ENCODE results near the gene SULT2A1. TPM values are rescaled to one million over a fixed set of nuclear protein-coding genes. Genes with fewer than 3 reads are reported as not detected.

The SULT2A1 gene
- total RNA-seq, 2 experiments from 2014 or later: not detected

GRCh38 chr19:47896773-47897172 is 10.7 kb upstream of the SULT2A1 start:
- no peaks in the 10 kb centered on the region for H3K9me2 ChIP-seq (ENCODE audit: insufficient read depth, low read length)
- no peak overlapping the region for H3K27ac ChIP-seq (ENCODE audit: low read depth, low read length, poor library complexity, severe bottlenecking)
- no peak overlapping the region for H2AFZ ChIP-seq (ENCODE audit: low read length)
- TF ChIP-seq EZH2phosphoT487 (IDR thresholded peaks at IDR 0.05; ENCODE audit: borderline replicate concordance, low read depth, low read length) (no peak), CTCF (conservative IDR thresholded peaks at IDR 0.05; ENCODE audit: low read length) (no peak)
- no peaks in the 10 kb centered on the region for H4K20me1 ChIP-seq (ENCODE audit: insufficient read depth, low read length)
- no peak overlapping the region for H3K4me3 ChIP-seq (ENCODE audit: low read depth, low read length, poor library complexity, severe bottlenecking)
- no TSS peak for BruUV-seq (replicated peaks)
- H3K79me2 ChIP-seq (ENCODE audit: insufficient read depth, low read depth, low read length): no peaks in the 10 kb centered on the region
- no peaks in the 10 kb centered on the region for H3K4me1 ChIP-seq (ENCODE audit: insufficient read depth, low read length, poor library complexity, severe bottlenecking)
- ChIA-PET CTCF (ENCODE audit: unreplicated experiment) (no interaction called here), POLR2A (no interaction called here)
- DNase-seq (ENCODE audit: low spot score): no peak
- intact Hi-C loops (cut with micrococcal nuclease; ENCODE audit: unreplicated experiment): no loop called here
- no peaks in the 10 kb centered on the region for H3K36me3 ChIP-seq (ENCODE audit: insufficient read depth, low read length)
- no peak overlapping the region for H3K4me2 ChIP-seq (ENCODE audit: low read length)
- no peaks in the 10 kb centered on the region for H3K9me3 ChIP-seq (ENCODE audit: low read length)

GRCh38 chr19:47896019-47896418 is 9.9 kb upstream of the SULT2A1 start:
- no peak overlapping the region for H3K4me3 ChIP-seq (ENCODE audit: low read depth, low read length, poor library complexity, severe bottlenecking)
- H3K79me2 ChIP-seq (ENCODE audit: insufficient read depth, low read depth, low read length): no peaks in the 10 kb centered on the region
- CTCF ChIA-PET (ENCODE audit: unreplicated experiment): no interaction called here
- H3K9me3 ChIP-seq (ENCODE audit: low read length): no peaks in the 10 kb centered on the region
- no peak for TF ChIP-seq EZH2phosphoT487 (IDR thresholded peaks at IDR 0.05; ENCODE audit: borderline replicate concordance, low read depth, low read length)
- TF ChIP-seq CTCF (conservative IDR thresholded peaks at IDR 0.05; ENCODE audit: low read length): no peak
- intact Hi-C loops (cut with micrococcal nuclease; ENCODE audit: unreplicated experiment): no loop called here
- POLR2A ChIA-PET: no interaction called here
- H4K20me1 ChIP-seq (ENCODE audit: insufficient read depth, low read length): no peaks in the 10 kb centered on the region
- H3K9me2 ChIP-seq (ENCODE audit: insufficient read depth, low read length): no peaks in the 10 kb centered on the region
- H3K27ac ChIP-seq (ENCODE audit: low read depth, low read length, poor library complexity, severe bottlenecking): no peak overlapping the region
- H2AFZ ChIP-seq (ENCODE audit: low read length): no peak overlapping the region
- no peaks in the 10 kb centered on the region for H3K4me1 ChIP-seq (ENCODE audit: insufficient read depth, low read length, poor library complexity, severe bottlenecking)
- no peak overlapping the region for H3K4me2 ChIP-seq (ENCODE audit: low read length)
- no peak for DNase-seq (ENCODE audit: low spot score)
- no TSS peak for BruUV-seq (replicated peaks)
- H3K36me3 ChIP-seq (ENCODE audit: insufficient read depth, low read length): no peaks in the 10 kb centered on the region

GRCh38 chr19:47895165-47895782 is 9.2 kb upstream of the SULT2A1 start:
- Histone ChIP-seq H3K36me3 (ENCODE audit: insufficient read depth, low read length) (no peaks in the 10 kb centered on the region), H4K20me1 (ENCODE audit: insufficient read depth, low read length) (no peaks in the 10 kb centered on the region), H3K4me1 (ENCODE audit: insufficient read depth, low read length, poor library complexity, severe bottlenecking) (no peaks in the 10 kb centered on the region), H3K79me2 (ENCODE audit: insufficient read depth, low read depth, low read length) (no peaks in the 10 kb centered on the region), H3K9me2 (ENCODE audit: insufficient read depth, low read length) (no peaks in the 10 kb centered on the region), H3K4me3 (ENCODE audit: low read depth, low read length, poor library complexity, severe bottlenecking) (no peak overlapping the region), H3K27ac (ENCODE audit: low read depth, low read length, poor library complexity, severe bottlenecking) (no peak overlapping the region), H3K4me2 (ENCODE audit: low read length) (no peak overlapping the region), H2AFZ (ENCODE audit: low read length) (no peak overlapping the region), H3K9me3 (ENCODE audit: low read length) (no peaks in the 10 kb centered on the region)
- ChIA-PET POLR2A (no interaction called here), CTCF (ENCODE audit: unreplicated experiment) (no interaction called here)
- DNase-seq (ENCODE audit: low spot score): no peak
- no TSS peak for BruUV-seq (replicated peaks)
- intact Hi-C loops (cut with micrococcal nuclease; ENCODE audit: unreplicated experiment): no loop called here
- TF ChIP-seq EZH2phosphoT487 (IDR thresholded peaks at IDR 0.05; ENCODE audit: borderline replicate concordance, low read depth, low read length) (no peak), CTCF (conservative IDR thresholded peaks at IDR 0.05; ENCODE audit: low read length) (no peak)
